SU-DHL-6 (cell line): ENCODE measurements around the gene IL36RN.

Experiments used
- H2AFZ ChIP-seq: fragments of 200-600 bp; sonication (generic); 2 replicates; pipeline ENCODE4 v1.6.1; 2014; ENCODE audit warnings: low read depth, mild to moderate bottlenecking, moderate library complexity, mixed read lengths, antibody characterized with exemption, low read length; ENCODE audit not compliant: severe bottlenecking
- H3F3A ChIP-seq: fragments of 200-600 bp; shearing (Covaris generic); 2 replicates; pipeline ENCODE4 v1.6.0; 2016; ENCODE audit warnings: antibody characterized with exemption, mild to moderate bottlenecking; ENCODE audit not compliant: insufficient read depth
- H3K27ac ChIP-seq: fragments of 200-600 bp; sonication (generic); 2 replicates; pipeline ENCODE4 v1.5.1; 2016; ENCODE audit warnings: low read depth, mild to moderate bottlenecking, low read length, moderate library complexity, mixed read lengths
- H3K27me3 ChIP-seq: fragments of 200-600 bp; sonication (generic), shearing (Covaris generic); 2 replicates; pipeline ENCODE4 v1.6.0; 2014; ENCODE audit warnings: mild to moderate bottlenecking, low read length
- H3K36me3 ChIP-seq: fragments of 200-600 bp; sonication (generic); 2 replicates; pipeline ENCODE4 v1.6.1; 2014; ENCODE audit warnings: mild to moderate bottlenecking, low read length, mixed read lengths
- H3K4me2 ChIP-seq: fragments of 300-600, 200-600 bp; shearing (Covaris generic), sonication (generic); 2 replicates; pipeline ENCODE4 v1.6.0; 2014; ENCODE audit warnings: low read length, low read depth, mild to moderate bottlenecking; ENCODE audit not compliant: poor library complexity, severe bottlenecking
- H3K4me3 ChIP-seq: fragments of 200-600 bp; sonication (generic); 2 replicates; pipeline ENCODE4 v1.5.1; 2014; ENCODE audit warnings: antibody characterized with exemption, low read length, mild to moderate bottlenecking, mixed read lengths; ENCODE audit not compliant: insufficient read depth, poor library complexity, severe bottlenecking
- H3K79me2 ChIP-seq: fragments of 200-600 bp; sonication (generic); 2 replicates; pipeline ENCODE4 v1.6.1; 2014; ENCODE audit warnings: mild to moderate bottlenecking, low read length, moderate library complexity; ENCODE audit not compliant: insufficient read depth
- H3K9ac ChIP-seq: fragments of 200-600 bp; sonication (generic); 2 replicates; pipeline ENCODE4 v1.7.0; 2014; ENCODE audit warnings: mild to moderate bottlenecking, low read length
- H3K9me2 ChIP-seq: fragments of 200-600 bp; sonication (generic); replicated peaks from 2 replicates; pipeline ENCODE4 v1.6.1; 2014; ENCODE audit warnings: low read length; ENCODE audit not compliant: insufficient read depth
- H3K9me3 ChIP-seq: fragments of 200-600 bp; sonication (generic); 2 replicates; pipeline ENCODE4 v1.6.1; 2014; ENCODE audit warnings: low read length, mixed read lengths; ENCODE audit not compliant: insufficient read depth
- H4K20me1 ChIP-seq: fragments of 200-600 bp; sonication (generic); 2 replicates; pipeline ENCODE4 v1.6.1; 2014; ENCODE audit warnings: low read depth, mild to moderate bottlenecking, antibody characterized with exemption, low read length, moderate library complexity, mixed read lengths
- CTCF ChIP-seq: fragments of 200-600 bp; sonication (generic); IDR thresholded peaks from one replicate; pipeline ENCODE4 v1.5.1; 2017; ENCODE audit warnings: antibody characterized with exemption, mild to moderate bottlenecking, low read length, moderate library complexity; ENCODE audit not compliant: insufficient read depth, poor library complexity, severe bottlenecking
- EZH2phosphoT487 ChIP-seq: fragments of 200-600 bp; sonication (generic), shearing (Covaris generic); conservative IDR thresholded peaks from 2 replicates; pipeline ENCODE4 v1.6.1; 2018; ENCODE audit warnings: mild to moderate bottlenecking, antibody characterized with exemption, low read length, moderate library complexity, mixed read lengths

Gene IL36RN

DNA sequence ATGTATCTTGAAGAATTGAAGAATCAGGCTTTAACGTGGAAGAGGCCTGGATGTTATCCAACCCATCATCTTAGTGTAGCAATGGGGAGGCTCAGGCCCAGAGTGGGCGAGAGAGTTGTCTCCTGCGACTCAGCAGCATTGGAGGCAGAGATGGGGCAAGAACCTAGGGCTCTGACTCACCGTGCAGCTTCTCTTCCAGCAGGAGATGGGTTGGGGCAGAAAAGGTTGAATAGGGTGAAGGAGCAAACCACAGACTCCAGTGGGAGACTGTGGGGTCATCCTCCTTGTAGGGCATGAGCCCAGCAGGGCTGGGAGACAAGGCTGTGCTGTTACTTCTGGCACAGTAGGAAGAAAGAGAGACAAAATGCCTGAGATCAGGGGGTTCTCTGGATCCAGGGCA lies 1.4 kb downstream of the IL36RN start:
- no peak overlapping the region for H3K27ac ChIP-seq
- H3K4me2 ChIP-seq = no peak overlapping the region
- peaks cover 2% of the 10 kb centered on the region; the same call in 1 of the 2 replicates for H3K9me3 ChIP-seq
- no peaks in the 10 kb centered on the region for H4K20me1 ChIP-seq
- TF ChIP-seq CTCF = no peak
- TF ChIP-seq EZH2phosphoT487 = no peak
- H3K27me3 ChIP-seq = no peaks in the 10 kb centered on the region
- H2AFZ ChIP-seq = no peak overlapping the region
- H3K36me3 ChIP-seq = no peaks in the 10 kb centered on the region
- H3K79me2 ChIP-seq = no peaks in the 10 kb centered on the region
- H3K9ac ChIP-seq = no peak overlapping the region
- no peaks in the 10 kb centered on the region for H3K9me2 ChIP-seq
- H3K4me3 ChIP-seq = no peak overlapping the region
- H3F3A ChIP-seq = no peaks in the 10 kb centered on the region

GRCh38 chr2:113060796-113061195 lies 1.8 kb downstream of the IL36RN start:
- Histone ChIP-seq H4K20me1 (no peaks in the 10 kb centered on the region), H3K27me3 (no peaks in the 10 kb centered on the region), H3K9me2 (no peaks in the 10 kb centered on the region), H3K9ac (no peak overlapping the region), H3K9me3 (no peaks in the 10 kb centered on the region), H3K27ac (no peak overlapping the region), H2AFZ (no peak overlapping the region), H3F3A (no peaks in the 10 kb centered on the region), H3K36me3 (no peaks in the 10 kb centered on the region), H3K4me2 (no peak overlapping the region), H3K4me3 (no peak overlapping the region), H3K79me2 (no peaks in the 10 kb centered on the region)
- no peak for TF ChIP-seq CTCF
- no peak for TF ChIP-seq EZH2phosphoT487

GRCh38 chr2:113061241-113061640 lies 2.2 kb downstream of the IL36RN start:
- Histone ChIP-seq H3K9ac (no peak overlapping the region), H3K9me2 (no peaks in the 10 kb centered on the region), H4K20me1 (no peaks in the 10 kb centered on the region), H3F3A (no peaks in the 10 kb centered on the region), H3K79me2 (no peaks in the 10 kb centered on the region), H3K27me3 (no peaks in the 10 kb centered on the region), H3K9me3 (no peaks in the 10 kb centered on the region), H3K4me2 (no peak overlapping the region), H3K27ac (no peak overlapping the region), H3K4me3 (no peak overlapping the region), H2AFZ (no peak overlapping the region), H3K36me3 (no peaks in the 10 kb centered on the region)
- TF ChIP-seq CTCF (no peak), EZH2phosphoT487 (no peak)
